CD14-positive monocyte (primary cell): ENCODE results near the gene PRKG2. TPM values are rescaled to one million over a fixed set of nuclear protein-coding genes. Genes with fewer than 3 reads are reported as not detected.

Experiments used
- DNase-seq, 3 donors: peaks; one replicate each; pipeline ENCODE4 v3.0.0-alpha.2; 2011 to 2022
- H2AFZ ChIP-seq: 2 replicates; pipeline ENCODE4 v1.6.0; 2012; ENCODE audit warnings: mild to moderate bottlenecking, low read depth, low read length, inconsistent platforms; ENCODE audit not compliant: insufficient read depth, poor library complexity, severe bottlenecking
- H3K27ac ChIP-seq, 2 donors: 1 replicate in 1 of 2; 2 replicates in 1 of 2; pipeline ENCODE4 v1.5.1; 2012 to 2013; ENCODE audit warnings: low read length in 2 of 2, control low read depth in 1 of 2, inconsistent platforms in 1 of 2, low read depth in 1 of 2, mild to moderate bottlenecking in 1 of 2
- H3K27me3 ChIP-seq, 2 donors: one replicate each; pipeline versions ENCODE4 v1.6.0 to v1.6.1; 2011 to 2013; ENCODE audit warnings: low read length in 2 of 2; ENCODE audit not compliant: control insufficient read depth in 2 of 2, insufficient read depth in 2 of 2
- H3K36me3 ChIP-seq, 2 donors: replicated peaks in 1 of 2; 1 replicate in 1 of 2; 2 replicates in 1 of 2; pipeline versions ENCODE4 v1.5.1 to v1.6.1; 2012 to 2013; ENCODE audit warnings: low read length in 2 of 2, control low read depth in 1 of 2, inconsistent platforms in 1 of 2, mild to moderate bottlenecking in 1 of 2; ENCODE audit not compliant: insufficient read depth in 2 of 2, control insufficient read depth in 1 of 2
- H3K4me1 ChIP-seq, 2 donors: 1 replicate in 1 of 2; 2 replicates in 1 of 2; pipeline versions ENCODE4 v1.5.1 to v1.6.1; 2012 to 2013; ENCODE audit warnings: low read length in 2 of 2, control low read depth in 1 of 2, inconsistent platforms in 1 of 2, mild to moderate bottlenecking in 1 of 2, moderate library complexity in 1 of 2; ENCODE audit not compliant: insufficient read depth in 2 of 2, control insufficient read depth in 1 of 2
- H3K4me2 ChIP-seq: replicated peaks from 2 replicates; pipeline ENCODE3; 2012; ENCODE audit warnings: low read length, moderate library complexity, mild to moderate bottlenecking; ENCODE audit not compliant: poor library complexity, severe bottlenecking; ENCODE audit errors: extremely low read depth
- H3K4me3 ChIP-seq, 3 experiments: fragments of 200-600 bp in 1 of 3; sonication (generic) in 1 of 3; replicated peaks in 1 of 3; 1 replicate in 2 of 3; 2 replicates in 1 of 3; pipeline ENCODE4 v1.5.1; 2011 to 2013; ENCODE audit warnings: low read length in 3 of 3, mild to moderate bottlenecking in 3 of 3, control low read depth in 2 of 3, low read depth in 2 of 3, inconsistent platforms in 1 of 3, moderate library complexity in 1 of 3
- H3K79me2 ChIP-seq: 2 replicates; pipeline ENCODE4 v1.6.0; 2012; ENCODE audit warnings: mild to moderate bottlenecking, control low read depth, inconsistent platforms, low read length, moderate library complexity; ENCODE audit not compliant: insufficient read depth
- H3K9ac ChIP-seq: 2 replicates; pipeline ENCODE4 v1.6.0; 2017; ENCODE audit warnings: low read length, mild to moderate bottlenecking; ENCODE audit not compliant: insufficient read depth, poor library complexity, severe bottlenecking
- H3K9me3 ChIP-seq, 2 donors: replicated peaks in 1 of 2; 1 replicate in 1 of 2; 2 replicates in 1 of 2; pipeline versions ENCODE4 v1.5.1 to v1.6.1; 2012 to 2013; ENCODE audit warnings: low read length in 2 of 2, control low read depth in 1 of 2; ENCODE audit not compliant: control insufficient read depth in 1 of 2, insufficient read depth in 1 of 2
- H4K20me1 ChIP-seq: 2 replicates; pipeline ENCODE4 v1.6.0; 2012; ENCODE audit warnings: mild to moderate bottlenecking, low read length, control low read depth, moderate library complexity; ENCODE audit not compliant: insufficient read depth
- H3K27ac Mint-ChIP-seq, 7 donors: one replicate each; pipeline ENCODE4 v1.8.0; 2020; ENCODE audit warnings: mild to moderate bottlenecking in 7 of 7, mixed read lengths in 7 of 7, moderate library complexity in 6 of 7, inconsistent platforms in 2 of 7
- H3K27me3 Mint-ChIP-seq, 3 donors: one replicate each; pipeline ENCODE4 v1.8.0; 2021 to 2022; ENCODE audit warnings: low read depth in 3 of 3, mild to moderate bottlenecking in 3 of 3, mixed read lengths in 3 of 3, moderate library complexity in 3 of 3, inconsistent platforms in 1 of 3
- H3K36me3 Mint-ChIP-seq, 2 donors: one replicate each; pipeline ENCODE4 v1.8.0; 2020; ENCODE audit warnings: mixed read lengths in 2 of 2, inconsistent platforms in 1 of 2, mild to moderate bottlenecking in 1 of 2
- H3K4me1 Mint-ChIP-seq: one replicate; pipeline ENCODE4 v1.8.0; 2020; ENCODE audit warnings: mild to moderate bottlenecking, mixed read lengths
- H3K4me3 Mint-ChIP-seq, 2 donors: one replicate each; pipeline ENCODE4 v1.8.0; 2020; ENCODE audit warnings: mild to moderate bottlenecking in 2 of 2, mixed read lengths in 2 of 2, moderate library complexity in 1 of 2
- H3K9me3 Mint-ChIP-seq, 7 donors: one replicate each; pipeline ENCODE4 v1.8.0; 2020 to 2022; ENCODE audit warnings: mixed read lengths in 7 of 7, mild to moderate bottlenecking in 6 of 7, moderate library complexity in 6 of 7, inconsistent platforms in 2 of 7
- WGBS: methylation state at CpG from one replicate; pipeline ENCODE4 v1.1.5; 2013; ENCODE audit warnings: missing lambda C conversion rate; ENCODE audit not compliant: insufficient coverage; 5-methylcytosine and 5-hydroxymethylcytosine counted together
- intact Hi-C, 2 donors: fragments of 100-400 bp; cut with micrococcal nuclease; formaldehyde crosslinking; loops; one replicate each; pipeline versions ENCODE4 v1.15.0 to v1.15.1; 2023
- polyA plus RNA-seq, 3 donors: library from polyadenylated mRNA; depleted of rRNA in 1 of 3; unstranded in 2 of 3; stranded (reverse) in 1 of 3; fragments of 300-500 nt in 2 of 3; fragments of >200 nt in 1 of 3; fragmentation: Illumina TruSeq in 2 of 3; gene quantifications; 1 replicate in 2 of 3; 2 replicates in 1 of 3; pipeline ENCODE4 v1.2.3, GENCODE V29; 2012 to 2021
- TF ChIP-seq, protein P1 (sequence below): fragments of 200-600 bp; IDR thresholded peaks from one replicate; pipeline ENCODE4 v1.8.0; 2022; ENCODE audit warnings: antibody characterized with exemption, mild to moderate bottlenecking

The PRKG2 gene
- polyA plus RNA-seq, 3 donors: 0.10 TPM; not detected in 2

- H3K27me3 ChIP-seq: no peaks in the 10 kb centered on the region
- no CpG with 5 or more reads among the region's 2 CpGs for WGBS
- no peak overlapping the region for H3K9ac ChIP-seq
- TF ChIP-seq, protein P1, sequence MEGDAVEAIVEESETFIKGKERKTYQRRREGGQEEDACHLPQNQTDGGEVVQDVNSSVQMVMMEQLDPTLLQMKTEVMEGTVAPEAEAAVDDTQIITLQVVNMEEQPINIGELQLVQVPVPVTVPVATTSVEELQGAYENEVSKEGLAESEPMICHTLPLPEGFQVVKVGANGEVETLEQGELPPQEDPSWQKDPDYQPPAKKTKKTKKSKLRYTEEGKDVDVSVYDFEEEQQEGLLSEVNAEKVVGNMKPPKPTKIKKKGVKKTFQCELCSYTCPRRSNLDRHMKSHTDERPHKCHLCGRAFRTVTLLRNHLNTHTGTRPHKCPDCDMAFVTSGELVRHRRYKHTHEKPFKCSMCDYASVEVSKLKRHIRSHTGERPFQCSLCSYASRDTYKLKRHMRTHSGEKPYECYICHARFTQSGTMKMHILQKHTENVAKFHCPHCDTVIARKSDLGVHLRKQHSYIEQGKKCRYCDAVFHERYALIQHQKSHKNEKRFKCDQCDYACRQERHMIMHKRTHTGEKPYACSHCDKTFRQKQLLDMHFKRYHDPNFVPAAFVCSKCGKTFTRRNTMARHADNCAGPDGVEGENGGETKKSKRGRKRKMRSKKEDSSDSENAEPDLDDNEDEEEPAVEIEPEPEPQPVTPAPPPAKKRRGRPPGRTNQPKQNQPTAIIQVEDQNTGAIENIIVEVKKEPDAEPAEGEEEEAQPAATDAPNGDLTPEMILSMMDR: no peak
- H3K79me2 ChIP-seq: no peaks in the 10 kb centered on the region
- peaks cover 0 to 9% of the 10 kb centered on the region in 2 donors for H3K9me3 ChIP-seq
- no peaks in the 10 kb centered on the region for H4K20me1 ChIP-seq
- H2AFZ ChIP-seq: no peak overlapping the region
- Mint-ChIP-seq H3K4me3 (no peak overlapping the region), H3K4me1 (peaks cover 4% of the 10 kb centered on the region), H3K27me3 (peaks cover 0 to 2% (median 0%) of the 10 kb centered on the region in 3 donors), H3K27ac (no peak overlapping the region), H3K9me3 (peaks cover 0 to 7% (median 0%) of the 10 kb centered on the region in 7 donors), H3K36me3 (no peaks in the 10 kb centered on the region)
- no peak overlapping the region for H3K4me3 ChIP-seq
- no peak overlapping the region for H3K27ac ChIP-seq
- H3K4me1 ChIP-seq: no peaks in the 10 kb centered on the region
- DNase-seq: no peak
- intact Hi-C loops: no loop called here
- no peak overlapping the region for H3K4me2 ChIP-seq
- no peaks in the 10 kb centered on the region for H3K36me3 ChIP-seq
Observed at GRCh38 chr4:81131563-81131962, 83.5 kb downstream of the PRKG2 start.

DNA sequence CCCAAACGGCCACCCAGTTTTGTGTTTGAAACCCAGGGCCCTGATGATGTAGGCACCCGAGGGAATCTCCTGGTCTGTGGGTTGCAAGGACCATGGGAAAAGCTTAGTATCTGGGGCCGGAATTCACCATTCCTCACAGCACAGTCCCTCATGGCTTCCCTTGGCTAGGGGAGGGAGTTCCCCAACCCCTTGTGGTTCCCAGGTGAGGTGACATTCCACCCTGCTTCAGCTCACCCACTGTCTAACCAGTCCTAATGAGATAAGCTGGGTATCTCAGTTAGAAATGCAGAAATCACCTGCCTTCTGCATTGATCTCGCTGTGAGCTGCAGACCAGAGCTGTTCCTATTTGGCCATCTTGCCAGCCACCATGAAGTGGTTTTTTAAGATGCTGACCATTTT lies 84.0 kb downstream of the PRKG2 start:
- Histone ChIP-seq H4K20me1 (no peaks in the 10 kb centered on the region), H2AFZ (no peak overlapping the region), H3K79me2 (no peaks in the 10 kb centered on the region), H3K27ac (no peak overlapping the region), H3K9me3 (peaks cover 0 to 9% of the 10 kb centered on the region in 2 donors), H3K4me1 (no peaks in the 10 kb centered on the region), H3K4me2 (no peak overlapping the region), H3K4me3 (no peak overlapping the region), H3K9ac (no peak overlapping the region), H3K36me3 (no peaks in the 10 kb centered on the region), H3K27me3 (no peaks in the 10 kb centered on the region)
- DNase-seq: no peak
- Mint-ChIP-seq H3K9me3 (peaks cover 0 to 7% (median 0%) of the 10 kb centered on the region in 7 donors), H3K4me3 (no peak overlapping the region), H3K36me3 (no peaks in the 10 kb centered on the region), H3K4me1 (peaks cover 4% of the 10 kb centered on the region), H3K27ac (no peak overlapping the region), H3K27me3 (peaks cover 0 to 2% (median 0%) of the 10 kb centered on the region in 3 donors)
- intact Hi-C loops: no loop called here
- TF ChIP-seq, protein P1: no peak
- no CpG with 5 or more reads among the region's 4 CpGs for WGBS
